KMS-11 (cell line): Measurements from ENCODE around the gene ABAT.
"Not testable (repeated sequence)": the region's sequence is repeated elsewhere in the genome, so short reads cannot be mapped to it uniquely, and the experiment has no call there.

Experiments
- H2AFZ ChIP-seq: fragments of 200-600 bp; sonication (generic); 2 replicates; pipeline ENCODE4 v1.6.1; 2016; ENCODE audit warnings: antibody characterized with exemption, mixed run types, low read depth
- H3K27ac ChIP-seq: fragments of 200-600 bp; sonication (generic); 2 replicates; pipeline ENCODE4 v1.6.1; 2016; ENCODE audit warnings: mild to moderate bottlenecking, mixed run types
- H3K27me3 ChIP-seq: fragments of 200-600 bp; sonication (generic); 2 replicates; pipeline ENCODE4 v1.6.1; 2017; ENCODE audit warnings: mild to moderate bottlenecking, low read depth, mixed run types, moderate library complexity; ENCODE audit not compliant: insufficient read depth
- H3K36me3 ChIP-seq: fragments of 200-600 bp; sonication (generic); 2 replicates; pipeline ENCODE4 v1.6.1; 2017; ENCODE audit warnings: mild to moderate bottlenecking, mixed run types; ENCODE audit not compliant: insufficient read depth
- H3K4me1 ChIP-seq: fragments of 200-600 bp; sonication (generic); 2 replicates; pipeline ENCODE4 v1.6.1; 2016; ENCODE audit warnings: mild to moderate bottlenecking, low read depth, mixed run types; ENCODE audit not compliant: poor library complexity, severe bottlenecking
- H3K4me2 ChIP-seq: fragments of 200-600 bp; sonication (generic); 2 replicates; pipeline ENCODE4 v1.7.0; 2016; ENCODE audit warnings: mild to moderate bottlenecking, mixed run types
- H3K4me3 ChIP-seq: fragments of 200-600 bp; sonication (generic); IDR thresholded peaks from 2 replicates; pipeline ENCODE4 v1.6.1; 2017; ENCODE audit warnings: low read depth, low read length, mixed read lengths; ENCODE audit not compliant: insufficient read depth
- H3K79me2 ChIP-seq: fragments of 200-600 bp; sonication (generic); 2 replicates; pipeline ENCODE4 v1.6.1; 2016; ENCODE audit warnings: low read depth, mixed run types; ENCODE audit not compliant: insufficient read depth
- H3K9ac ChIP-seq: fragments of 200-600 bp; sonication (generic); 2 replicates; pipeline ENCODE4 v1.6.1; 2016; ENCODE audit warnings: mild to moderate bottlenecking, mixed run types
- H4K20me1 ChIP-seq: fragments of 200-600 bp; sonication (generic); 2 replicates; pipeline ENCODE4 v1.6.1; 2016; ENCODE audit warnings: mild to moderate bottlenecking, mixed run types; ENCODE audit not compliant: insufficient read depth
- TF ChIP-seq, protein P1 (sequence below): fragments of 200-600 bp; sonication (generic); conservative IDR thresholded peaks from 2 replicates; pipeline ENCODE4 v1.6.1; 2017; ENCODE audit warnings: low read depth, mild to moderate bottlenecking, antibody characterized with exemption, low read length, moderate library complexity, mixed read lengths

ABAT gene

DNA sequence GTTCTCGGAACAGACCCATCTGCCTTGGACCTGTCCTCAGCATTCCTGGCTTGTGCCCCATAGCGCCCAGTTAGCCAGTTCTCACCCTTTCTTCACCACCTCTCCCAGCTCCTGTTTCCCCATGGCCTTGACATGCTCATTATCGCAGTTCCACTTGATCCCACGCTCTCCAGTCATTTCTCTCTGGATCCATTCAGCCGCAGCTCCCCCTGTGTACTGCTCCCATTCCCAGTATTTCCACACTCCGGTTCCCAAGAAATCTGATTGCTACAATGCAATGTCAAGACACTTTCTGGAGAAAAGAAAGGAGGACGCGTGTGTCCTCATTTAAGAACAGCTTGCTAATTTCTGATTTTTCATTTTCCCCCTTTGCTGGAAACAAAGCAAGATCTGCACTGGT lies 67.7 kb downstream of the ABAT start:
- H3K4me1 ChIP-seq, result no peaks in the 10 kb centered on the region
- H3K4me2 ChIP-seq, result no peak overlapping the region
- H3K27me3 ChIP-seq, result no peaks in the 10 kb centered on the region
- no peak overlapping the region for H3K4me3 ChIP-seq
- H3K27ac ChIP-seq, result no peak overlapping the region
- H2AFZ ChIP-seq, result no peak overlapping the region
- H3K36me3 ChIP-seq, result no peaks in the 10 kb centered on the region
- H4K20me1 ChIP-seq, result no peaks in the 10 kb centered on the region
- TF ChIP-seq, protein P1, sequence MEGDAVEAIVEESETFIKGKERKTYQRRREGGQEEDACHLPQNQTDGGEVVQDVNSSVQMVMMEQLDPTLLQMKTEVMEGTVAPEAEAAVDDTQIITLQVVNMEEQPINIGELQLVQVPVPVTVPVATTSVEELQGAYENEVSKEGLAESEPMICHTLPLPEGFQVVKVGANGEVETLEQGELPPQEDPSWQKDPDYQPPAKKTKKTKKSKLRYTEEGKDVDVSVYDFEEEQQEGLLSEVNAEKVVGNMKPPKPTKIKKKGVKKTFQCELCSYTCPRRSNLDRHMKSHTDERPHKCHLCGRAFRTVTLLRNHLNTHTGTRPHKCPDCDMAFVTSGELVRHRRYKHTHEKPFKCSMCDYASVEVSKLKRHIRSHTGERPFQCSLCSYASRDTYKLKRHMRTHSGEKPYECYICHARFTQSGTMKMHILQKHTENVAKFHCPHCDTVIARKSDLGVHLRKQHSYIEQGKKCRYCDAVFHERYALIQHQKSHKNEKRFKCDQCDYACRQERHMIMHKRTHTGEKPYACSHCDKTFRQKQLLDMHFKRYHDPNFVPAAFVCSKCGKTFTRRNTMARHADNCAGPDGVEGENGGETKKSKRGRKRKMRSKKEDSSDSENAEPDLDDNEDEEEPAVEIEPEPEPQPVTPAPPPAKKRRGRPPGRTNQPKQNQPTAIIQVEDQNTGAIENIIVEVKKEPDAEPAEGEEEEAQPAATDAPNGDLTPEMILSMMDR, result no peak
- H3K9ac ChIP-seq, result no peak overlapping the region
- H3K79me2 ChIP-seq, result no peaks in the 10 kb centered on the region

DNA sequence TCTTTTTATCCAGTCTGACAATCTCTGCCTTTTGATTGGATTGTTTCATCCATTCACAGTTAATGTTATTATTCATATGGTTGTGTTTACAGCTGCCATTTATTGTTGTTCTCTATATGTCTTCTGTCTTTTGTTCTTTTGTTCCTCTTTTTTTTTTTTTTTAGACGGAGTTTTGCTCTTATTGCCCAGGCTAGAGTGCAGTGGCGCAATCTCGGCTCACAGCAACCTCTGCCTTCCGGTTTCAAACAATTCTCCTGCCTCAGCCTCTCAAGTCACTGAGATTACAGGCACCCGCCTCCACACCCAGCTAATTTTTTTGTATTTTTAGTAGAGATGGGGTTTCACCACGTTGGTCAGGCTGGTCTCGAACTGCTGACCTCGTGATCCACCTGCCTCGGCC lies 74.5 kb downstream of the ABAT start:
- H3K9ac ChIP-seq, H3K4me2 ChIP-seq, H3K4me3 ChIP-seq, H3K4me1 ChIP-seq, H3K27ac ChIP-seq, H3K27me3 ChIP-seq, H3K79me2 ChIP-seq, H4K20me1 ChIP-seq, H3K36me3 ChIP-seq, H2AFZ ChIP-seq: not testable (repeated sequence)

DNA sequence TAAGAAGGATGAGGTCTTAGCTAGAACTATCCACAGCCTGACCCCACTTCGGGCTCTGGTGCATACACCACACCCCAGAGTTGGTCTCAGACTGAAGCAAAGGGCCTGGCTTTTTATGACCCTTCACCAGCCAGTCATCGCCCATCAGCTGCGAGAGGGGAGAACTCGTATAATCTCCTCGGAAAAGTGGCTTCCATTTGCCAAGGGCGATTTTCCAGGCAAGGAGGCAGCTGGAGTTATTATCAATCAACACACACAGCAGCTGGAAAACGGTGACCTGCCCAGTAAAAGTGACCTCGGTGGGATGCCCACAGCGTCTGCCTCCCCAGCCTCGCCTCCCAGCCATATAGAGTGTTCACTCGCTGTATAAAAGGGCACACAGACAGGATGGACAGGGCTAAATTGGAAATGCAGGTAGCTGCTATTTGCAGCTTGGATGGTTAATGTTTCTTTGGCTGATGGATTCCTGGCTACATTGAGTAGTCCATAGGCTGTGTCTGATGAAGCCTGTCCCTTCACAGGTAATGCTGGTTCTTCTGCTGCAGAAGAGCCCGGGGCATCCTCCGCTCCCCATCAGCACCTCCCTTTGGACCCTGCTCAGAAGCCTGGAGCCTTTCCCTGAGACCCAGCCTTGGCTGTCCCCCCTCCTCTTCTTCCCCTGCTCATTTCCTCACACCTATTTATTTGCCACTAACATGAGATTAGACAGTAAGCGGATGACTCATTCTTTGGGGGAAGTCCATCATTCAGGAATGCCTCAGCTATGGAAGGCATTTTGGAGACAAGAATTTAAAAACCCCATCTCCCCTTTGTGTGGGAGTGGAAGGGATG lies 77.3 kb downstream of the ABAT start:
- Histone ChIP-seq H2AFZ (no peak overlapping the region), H4K20me1 (no peaks in the 10 kb centered on the region), H3K79me2 (no peaks in the 10 kb centered on the region), H3K36me3 (no peaks in the 10 kb centered on the region), H3K27me3 (no peaks in the 10 kb centered on the region), H3K4me1 (no peaks in the 10 kb centered on the region), H3K9ac (no peak overlapping the region), H3K27ac (no peak overlapping the region), H3K4me3 (no peak overlapping the region), H3K4me2 (no peak overlapping the region)
- TF ChIP-seq, protein P1, result no peak

DNA sequence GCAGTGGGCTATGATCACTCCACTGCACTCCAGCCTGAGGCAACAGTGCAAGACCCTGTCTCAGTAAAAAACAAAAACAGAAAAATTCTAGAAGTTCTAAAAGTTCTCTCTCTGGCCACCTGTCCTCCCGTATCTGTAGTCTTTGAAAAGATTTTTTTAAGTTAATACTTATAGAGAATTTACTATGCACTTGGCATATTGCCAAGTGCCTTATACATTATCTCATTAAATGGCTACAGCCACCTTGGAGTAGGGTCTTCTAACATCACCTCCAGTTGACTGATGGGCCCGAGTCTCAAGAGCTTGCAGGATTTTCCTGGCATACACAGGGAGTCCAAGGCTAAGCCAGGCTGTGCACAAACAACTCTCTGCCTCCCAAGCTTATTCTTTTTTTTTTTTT lies 78.3 kb downstream of the ABAT start:
- no peaks in the 10 kb centered on the region for H3K79me2 ChIP-seq
- no peak overlapping the region for H3K9ac ChIP-seq
- TF ChIP-seq, protein P1, result no peak
- H4K20me1 ChIP-seq, result no peaks in the 10 kb centered on the region
- no peaks in the 10 kb centered on the region for H3K36me3 ChIP-seq
- no peak overlapping the region for H3K27ac ChIP-seq
- H3K4me3 ChIP-seq, result no peak overlapping the region
- no peaks in the 10 kb centered on the region for H3K27me3 ChIP-seq
- H2AFZ ChIP-seq, result no peak overlapping the region
- no peak overlapping the region for H3K4me2 ChIP-seq
- no peaks in the 10 kb centered on the region for H3K4me1 ChIP-seq

DNA sequence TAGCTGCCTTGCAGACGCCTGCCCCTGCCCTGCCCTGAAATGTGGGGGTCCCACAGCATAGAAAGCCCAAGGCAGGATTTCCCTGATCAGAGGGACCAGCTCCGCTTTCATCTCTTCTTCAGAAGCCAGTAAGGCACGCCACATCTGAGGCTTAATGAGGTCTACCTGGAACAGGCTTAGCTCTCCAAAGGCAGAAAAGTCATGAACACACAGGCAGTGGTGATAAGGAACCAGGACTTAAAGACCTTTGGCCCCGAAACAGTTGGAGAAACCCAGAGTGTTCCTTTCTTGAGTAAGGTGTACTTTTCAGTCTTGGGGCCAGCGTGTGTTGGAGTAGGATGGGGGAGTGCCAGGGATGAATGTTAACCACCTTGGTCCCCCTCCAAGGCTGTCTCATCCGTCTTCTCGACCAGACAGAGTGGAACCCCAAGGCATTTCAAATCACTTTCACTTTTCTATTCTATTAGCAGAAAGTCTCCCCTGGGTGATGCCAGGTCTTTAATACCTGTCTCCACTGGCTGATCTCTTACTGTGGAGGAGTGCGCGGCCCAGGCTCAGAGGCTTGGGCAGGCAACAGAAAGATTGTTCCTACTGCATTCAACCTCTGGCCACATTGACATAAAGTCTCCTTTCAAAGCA lies 79.1 kb downstream of the ABAT start:
- Histone ChIP-seq H3K4me3 (no peak overlapping the region), H3K4me2 (no peak overlapping the region), H3K4me1 (no peaks in the 10 kb centered on the region), H3K27me3 (no peaks in the 10 kb centered on the region), H3K79me2 (no peaks in the 10 kb centered on the region), H3K36me3 (no peaks in the 10 kb centered on the region), H3K9ac (no peak overlapping the region), H4K20me1 (no peaks in the 10 kb centered on the region), H2AFZ (no peak overlapping the region), H3K27ac (no peak overlapping the region)
- TF ChIP-seq, protein P1, result no peak
